Motor neuron (in vitro differentiated cells): Measurements from ENCODE around the gene PPP1R15B. TPM values are rescaled to one million over a fixed set of nuclear protein-coding genes. Genes with fewer than 3 reads are reported as not detected.

ENCODE experiments used
- ATAC-seq, 8 experiments: fragments of 200-7000 bp; cut with Tn5 transposase; replicated peaks in 6 of 8; 2 replicates each; pipeline ENCODE4 v1.8.0; 2021; ENCODE audit warnings: mild to moderate bottlenecking in 8 of 8, moderate library complexity in 8 of 8
- H3K27ac ChIP-seq, 2 donors: fragments of 250-450 bp; sonication (Bioruptor Pico); 2 replicates each; pipeline ENCODE4 v1.9.0; 2021; ENCODE audit warnings: antibody characterized with exemption in 2 of 2, mild to moderate bottlenecking in 2 of 2, moderate library complexity in 1 of 2
- H3K4me1 ChIP-seq, 2 donors: fragments of 250-450 bp; sonication (Bioruptor Pico); replicated peaks in 1 of 2; 2 replicates each; pipeline ENCODE4 v1.6.1; 2021; ENCODE audit warnings: antibody characterized with exemption in 2 of 2, mild to moderate bottlenecking in 2 of 2, moderate library complexity in 1 of 2
- H3K4me3 ChIP-seq, 5 donors: fragments of 250-450 bp; sonication (Bioruptor Pico); 2 replicates each; pipeline ENCODE4 v1.9.0; 2021; ENCODE audit warnings: antibody characterized with exemption in 5 of 5, mild to moderate bottlenecking in 5 of 5, moderate library complexity in 4 of 5
- WGBS, 10 experiments: fragments of 450-650 bp; shearing (Covaris generic); methylation state at CpG; one replicate each; pipeline ENCODE4 v1.0.0; 2022; 5-methylcytosine and 5-hydroxymethylcytosine counted together
- in situ Hi-C, 9 experiments: fragments of 400-800 bp; cut with MboI; loops; one replicate each; pipeline ENCODE4 v1.15.0; 2021; ENCODE audit warnings: low sequenced_read_pairs in 9 of 9, low pct_unique_long_range_greater_than_20kb in 2 of 9; ENCODE audit not compliant: unreplicated experiment in 9 of 9
- total RNA-seq, 8 experiments: library from RNA; unstranded; fragments of 300-600 nt; gene quantifications; 2 replicates each; pipeline versions ENCODE4 v1.2.3 to v1.2.4, GENCODE V29; 2022

PPP1R15B gene
- total RNA-seq, 8 experiments from 2014 or later: 29.7 to 87.0 (median 55.9) TPM

- peak overlapping the region in 1 of 2 donors; percentile 0 for H3K27ac ChIP-seq
- in situ Hi-C loops: loop anchor here (10.0 to 25.0 kb wide), 4 partner anchors 101 to 501 kb away; partner anchors contain the start of genes ETNK2 (in 6 of the 9), REN (in 6 of the 9) and SNRPE (in 2 of the 9)
- 53 to 100% (median 66%) methylated on average over 2 to 6 of the region's 11 CpGs; no CpG with 5 or more reads in 7 of the 10 experiments for WGBS, 10 experiments
- H3K4me1 ChIP-seq: peaks cover 24% of the 10 kb centered on the region in 2 donors
- H3K4me3 ChIP-seq: no peak overlapping the region
- ATAC-seq: no peak
Measured at GRCh38 chr1:204362984-204363334, 48.7 kb downstream of the PPP1R15B start.

- H3K27ac ChIP-seq: no peak overlapping the region
- ATAC-seq: no peak
- 40 to 100% (median 78%) methylated on average over 1 to 3 of the region's 10 CpGs; no CpG with 5 or more reads in 6 of the 10 experiments for WGBS, 10 experiments
- H3K4me1 ChIP-seq: peaks cover 35% of the 10 kb centered on the region in 2 donors
- no peak overlapping the region for H3K4me3 ChIP-seq
- in situ Hi-C loops: loop anchor here (10.0 to 25.0 kb wide), 4 partner anchors 99 to 499 kb away; partner anchors contain the start of genes ETNK2 (in 6 of the 9), REN (in 6 of the 9) and SNRPE (in 2 of the 9)
Measured at GRCh38 chr1:204361781-204362180, 49.8 kb downstream of the PPP1R15B start.

- in situ Hi-C loops: loop anchor here (10.0 to 25.0 kb wide), 4 partner anchors 99 to 499 kb away; partner anchors contain the start of genes ETNK2 (in 6 of the 9), REN (in 6 of the 9) and SNRPE (in 2 of the 9)
- peaks cover 35 to 38% of the 10 kb centered on the region in 2 donors for H3K4me1 ChIP-seq
- H3K27ac ChIP-seq: no peak overlapping the region
- 93 to 100% (median 100%) methylated on average over 1 to 2 of the region's 2 CpGs; no CpG with 5 or more reads in 7 of the 10 experiments for WGBS, 10 experiments
- ATAC-seq: no peak
- no peak overlapping the region for H3K4me3 ChIP-seq
Measured at GRCh38 chr1:204361341-204361771, 50.3 kb downstream of the PPP1R15B start.

- ATAC-seq: no peak
- Histone ChIP-seq H3K4me3 (peak overlapping the region in 4 of 5 donors; percentile 21 to 39 (median 35)), H3K4me1 (peaks cover 35 to 38% of the 10 kb centered on the region in 2 donors), H3K27ac (peak overlapping the region; percentile 80 to 92)
- in situ Hi-C loops: loop anchor here (10.0 to 25.0 kb wide), 4 partner anchors 98 to 498 kb away; partner anchors contain the start of genes ETNK2 (in 6 of the 9), REN (in 6 of the 9) and SNRPE (in 2 of the 9)
- WGBS, 10 experiments: 57 to 90% (median 67%) methylated on average over 1 to 2 of the region's 4 CpGs; no CpG with 5 or more reads in 4 of the 10 experiments
Measured at GRCh38 chr1:204360314-204360713, 51.3 kb downstream of the PPP1R15B start.

GRCh38 chr1:204359474-204360255 lies 52.0 kb downstream of the PPP1R15B start, which contains the start of gene PLEKHA6:
Gene PLEKHA6, minus strand, starts transcription at chr1:204359929. Its CDS starts 86,202 bp downstream, at chr1:204273727.
- in situ Hi-C loops: loop anchor here (10.0 to 25.0 kb wide), 4 partner anchors 97 to 497 kb away; partner anchors contain the start of genes ETNK2 (in 6 of the 9), REN (in 6 of the 9) and SNRPE (in 2 of the 9)
- peaks cover 35 to 38% of the 10 kb centered on the region in 2 donors for H3K4me1 ChIP-seq

GRCh38 chr1:204359131-204359473 lies 52.5 kb downstream of the PPP1R15B start:
- Histone ChIP-seq H3K4me3 (peak overlapping the region; percentile 21 to 39 (median 36)), H3K27ac (peak overlapping the region; percentile 80 to 92), H3K4me1 (peaks cover 35 to 38% of the 10 kb centered on the region in 2 donors)
- WGBS, 10 experiments: 7 to 60% methylated on average over 1 to 5 of the region's 5 CpGs; no CpG with 5 or more reads in 8 of the 10 experiments
- no peak for ATAC-seq
- in situ Hi-C loops: loop anchor here (25.0 kb wide), 3 partner anchors 97 to 497 kb away; partner anchors contain the start of genes ETNK2 (in 6 of the 9), REN (in 6 of the 9) and SNRPE (in 1 of the 9)

More at GRCh38 chr1:204359474-204360255, 52.0 kb downstream of the PPP1R15B start, which contains the start of gene PLEKHA6:
- H3K27ac ChIP-seq: peak within 1 kb of the TSS; percentile 80 to 92
- peak; percentile 15 to 77 (median 74) for ATAC-seq
- peak within 1 kb of the TSS; percentile 21 to 39 (median 36) for H3K4me3 ChIP-seq
- 0 to 3% (median 0%) methylated on average over 2 to 5 of the region's 20 CpGs; no CpG with 5 or more reads in 7 of the 10 experiments for WGBS, 10 experiments

- peak overlapping the region; percentile 21 to 39 (median 36) for H3K4me3 ChIP-seq
- in situ Hi-C loops: loop anchor here (25.0 kb wide), 3 partner anchors 96 to 496 kb away; partner anchors contain the start of genes ETNK2 (in 6 of the 9), REN (in 6 of the 9) and SNRPE (in 1 of the 9)
- no CpG with 5 or more reads among the region's 5 CpGs for WGBS, 10 experiments
- peaks cover 35 to 38% of the 10 kb centered on the region in 2 donors for H3K4me1 ChIP-seq
- ATAC-seq: peak in 5 of 8 experiments; percentile 11 to 39 (median 33)
- peak overlapping the region; percentile 80 to 92 for H3K27ac ChIP-seq
Measured at GRCh38 chr1:204358605-204359004, 53.0 kb downstream of the PPP1R15B start.

GRCh38 chr1:204357551-204358490 lies 53.8 kb downstream of the PPP1R15B start:
- Histone ChIP-seq H3K4me1 (peaks cover 28 to 30% of the 10 kb centered on the region in 2 donors), H3K27ac (peak overlapping the region; percentile 80 to 92), H3K4me3 (peak overlapping the region; percentile 21 to 39 (median 36))
- peak in 3 of 8 experiments; percentile 3 to 9 (median 5) for ATAC-seq
- WGBS, 10 experiments: 47 to 82% (median 60%) methylated on average over 2 to 17 of the region's 23 CpGs; no CpG with 5 or more reads in 3 of the 10 experiments
- in situ Hi-C loops: loop anchor here (25.0 kb wide), 3 partner anchors 96 to 496 kb away; partner anchors contain the start of genes ETNK2 (in 6 of the 9), REN (in 6 of the 9) and SNRPE (in 1 of the 9)

GRCh38 chr1:204356997-204357396 lies 54.6 kb downstream of the PPP1R15B start:
- ATAC-seq: no peak
- in situ Hi-C loops: loop anchor here (25.0 kb wide), 3 partner anchors 95 to 495 kb away; partner anchors contain the start of genes ETNK2 (in 6 of the 9), REN (in 6 of the 9) and SNRPE (in 1 of the 9)
- Histone ChIP-seq H3K27ac (peak overlapping the region; percentile 80 to 92), H3K4me1 (peaks cover 28 to 30% of the 10 kb centered on the region in 2 donors), H3K4me3 (peak overlapping the region in 1 of 5 donors; percentile 39)
- 42 to 100% (median 87%) methylated on average over 1 to 4 of the region's 4 CpGs; no CpG with 5 or more reads in 1 of the 10 experiments for WGBS, 10 experiments

- Histone ChIP-seq H3K4me3 (no peak overlapping the region), H3K27ac (no peak overlapping the region), H3K4me1 (peaks cover 35 to 36% of the 10 kb centered on the region in 2 donors)
- in situ Hi-C loops: loop anchor here (25.0 kb wide), 3 partner anchors 94 to 494 kb away; partner anchors contain the start of genes ETNK2 (in 6 of the 9), REN (in 6 of the 9) and SNRPE (in 1 of the 9)
- 52 to 97% (median 81%) methylated on average over 1 to 4 of the region's 4 CpGs; no CpG with 5 or more reads in 2 of the 10 experiments for WGBS, 10 experiments
- no peak for ATAC-seq
Measured at GRCh38 chr1:204355913-204356312, 55.7 kb downstream of the PPP1R15B start.

- in situ Hi-C loops: loop anchor here (25.0 kb wide), 3 partner anchors 92 to 492 kb away; partner anchors contain the start of genes ETNK2 (in 6 of the 9), REN (in 6 of the 9) and SNRPE (in 1 of the 9)
- H3K27ac ChIP-seq: no peak overlapping the region
- ATAC-seq: no peak
- H3K4me1 ChIP-seq: peaks cover 36 to 42% of the 10 kb centered on the region in 2 donors
- H3K4me3 ChIP-seq: no peak overlapping the region
- WGBS, 10 experiments: 50 to 92% (median 72%) methylated on average over 2 to 6 of the region's 6 CpGs; no CpG with 5 or more reads in 3 of the 10 experiments
Measured at GRCh38 chr1:204354579-204354978, 57.0 kb downstream of the PPP1R15B start.
